Posterior vena cava (tissue), 2 donors: ENCODE data around the gene CCR3. TPM values are rescaled to one million over a fixed set of nuclear protein-coding genes. Genes with fewer than 3 reads are reported as not detected.

ENCODE experiments used
- DNase-seq: peaks from one replicate; pipeline ENCODE4 v3.0.0-alpha.2; 2020; ENCODE audit warnings: low spot score
- intact Hi-C, 2 donors: fragments of 100-400 bp; cut with DNase I; formaldehyde crosslinking; loops; one replicate each; pipeline versions ENCODE4 v1.14.1 to v1.14.2; 2022 to 2023
- total RNA-seq, 2 donors: library from RNA; stranded (reverse); fragmentation: NEBNext Ultra II Directional; extraction: Animal tissue kit (Norgen Biotek cat#: 25700); gene quantifications; one replicate each; pipeline ENCODE4 v1.2.1, GENCODE V29; 2021
- donor health status: DM: yes; HTN: yes; CAD: no.
- donor health status: DM: yes; HTN: yes; CAD: no.

CCR3 gene
- total RNA-seq, 2 donors from 2014 or later = not detected

GRCh38 chr3:46215810-46216414, 26.3 kb upstream of the CCR3 start:
- intact Hi-C loops = no loop called here
- DNase-seq = no peak

GRCh38 chr3:46218196-46218709, 24.0 kb upstream of the CCR3 start:
- intact Hi-C loops = no loop called here
- no peak for DNase-seq

DNA sequence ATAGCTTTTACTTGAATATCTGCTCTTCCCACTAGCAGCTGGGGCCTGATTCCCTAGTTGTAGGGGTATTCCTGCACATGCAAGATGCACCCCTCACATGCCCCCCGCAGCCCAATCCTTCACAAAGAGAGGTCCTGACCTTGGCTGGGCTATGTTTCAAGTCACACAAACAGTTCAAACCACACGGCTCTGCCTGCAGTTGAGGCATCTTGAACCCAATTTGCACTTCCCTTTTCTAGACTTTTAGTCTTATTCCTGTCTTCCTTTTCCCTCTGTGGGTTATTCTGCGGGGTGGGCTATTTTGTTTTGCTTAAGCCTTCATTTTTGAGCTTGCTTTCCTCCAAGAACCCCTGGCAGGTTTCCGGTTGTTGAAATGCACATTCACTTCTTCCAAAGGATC, 20.9 kb upstream of the CCR3 start:
- no peak for DNase-seq
- intact Hi-C loops = no loop called here

GRCh38 chr3:46221938-46222337, 20.3 kb upstream of the CCR3 start:
- no peak for DNase-seq
- intact Hi-C loops = no loop called here

GRCh38 chr3:46222435-46223161, 19.7 kb upstream of the CCR3 start:
- intact Hi-C loops = no loop called here
- DNase-seq = no peak

DNA sequence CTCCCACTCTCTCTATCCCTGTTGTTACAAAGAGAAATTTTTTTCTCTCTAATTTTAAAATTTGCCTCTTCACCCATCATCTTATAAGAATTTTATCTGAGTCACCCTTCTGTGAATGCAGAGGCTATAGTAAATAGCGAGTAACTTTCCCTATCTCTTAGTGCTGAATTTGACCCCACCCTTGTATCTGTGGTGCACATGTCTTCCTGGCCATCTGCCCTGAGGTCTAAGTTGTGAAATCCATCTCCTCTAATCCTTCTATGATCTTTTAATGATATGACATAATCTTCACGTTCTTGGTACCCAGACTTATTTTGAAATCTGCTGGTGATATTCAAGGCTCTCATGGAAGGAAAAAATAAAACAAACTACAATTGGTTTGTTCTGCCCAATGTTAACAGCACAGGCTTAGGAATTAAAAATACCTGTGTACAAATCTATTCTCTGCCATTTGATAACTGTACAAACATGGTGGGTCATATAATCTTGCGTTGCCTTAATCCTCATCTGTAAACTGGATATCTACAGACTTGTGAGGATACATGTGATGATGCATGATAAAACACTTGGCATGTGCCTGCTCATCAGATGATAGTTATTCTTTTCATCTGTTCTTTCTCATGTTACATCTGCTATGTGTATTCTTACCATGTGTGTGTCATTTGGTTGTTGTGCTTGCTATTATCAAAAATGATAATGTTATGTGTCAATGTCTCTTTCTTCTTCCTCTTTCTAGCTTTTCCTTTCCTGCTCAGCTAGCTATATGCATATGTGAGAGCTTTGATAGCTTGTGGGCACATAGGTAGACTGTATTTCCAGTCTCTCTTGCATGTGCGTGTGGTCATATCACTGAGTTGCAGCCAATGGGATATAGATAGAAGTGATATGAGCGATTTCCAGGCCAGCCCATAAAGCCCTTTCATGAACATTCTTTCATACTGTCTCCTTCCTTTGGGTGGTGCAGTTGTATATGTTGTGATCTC, 13.7 kb upstream of the CCR3 start:
- intact Hi-C loops = no loop called here
- DNase-seq = no peak

DNA sequence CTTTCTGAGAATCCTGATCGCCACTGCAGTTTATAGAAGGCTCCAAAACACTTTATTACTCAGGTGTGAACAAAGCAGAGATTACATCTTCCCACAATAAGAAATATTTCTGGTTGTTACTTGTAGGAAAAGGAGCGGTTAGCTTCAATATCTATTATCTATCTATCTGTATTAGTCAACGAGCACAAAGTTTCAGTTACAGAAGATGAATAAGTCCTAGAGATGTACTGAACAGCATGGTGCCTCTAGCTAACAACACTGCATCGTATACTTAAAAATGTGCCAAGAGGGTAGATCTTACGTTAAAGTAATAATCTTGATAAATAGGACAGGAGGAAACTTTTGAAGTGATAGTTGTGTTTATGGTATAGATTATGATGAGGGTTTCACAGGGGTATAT, 10.9 kb upstream of the CCR3 start:
- no peak for DNase-seq
- intact Hi-C loops = loop anchor here in 1 of 2 donors (2.0 kb wide), 1 partner anchor 23 kb away; the partner anchor contains the start of gene CCR1

- DNase-seq = no peak
- intact Hi-C loops = no loop called here
Measured at GRCh38 chr3:46233194-46233593, 9.1 kb upstream of the CCR3 start.

- intact Hi-C loops = no loop called here
- no peak for DNase-seq
Measured at GRCh38 chr3:46235425-46235824, 6.8 kb upstream of the CCR3 start.

- intact Hi-C loops = no loop called here
- no peak for DNase-seq
Measured at GRCh38 chr3:46236294-46237054, 5.8 kb upstream of the CCR3 start.

DNA sequence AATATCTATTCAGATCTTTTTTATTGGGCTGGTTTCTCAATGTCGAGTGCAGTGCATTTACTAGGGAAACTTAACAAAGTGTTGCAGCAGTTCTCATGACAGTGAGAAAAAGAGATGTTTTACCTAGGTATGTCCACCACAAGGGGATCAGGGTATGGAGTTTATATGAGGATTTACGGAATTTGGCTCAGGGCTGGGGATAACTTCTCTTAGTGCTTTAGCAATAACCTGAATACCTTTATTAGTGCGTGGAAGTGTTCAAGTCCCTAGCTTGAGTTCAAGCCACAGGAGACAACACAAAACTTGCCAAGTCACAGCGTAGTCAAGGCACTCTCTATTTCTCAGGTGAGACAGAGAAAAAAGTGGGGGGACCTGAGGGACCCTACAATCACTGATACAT, 3.9 kb upstream of the CCR3 start:
- DNase-seq = no peak
- intact Hi-C loops = no loop called here

- intact Hi-C loops = no loop called here
- DNase-seq = no peak
Measured at GRCh38 chr3:46239301-46239938, 2.8 kb upstream of the CCR3 start.

DNA sequence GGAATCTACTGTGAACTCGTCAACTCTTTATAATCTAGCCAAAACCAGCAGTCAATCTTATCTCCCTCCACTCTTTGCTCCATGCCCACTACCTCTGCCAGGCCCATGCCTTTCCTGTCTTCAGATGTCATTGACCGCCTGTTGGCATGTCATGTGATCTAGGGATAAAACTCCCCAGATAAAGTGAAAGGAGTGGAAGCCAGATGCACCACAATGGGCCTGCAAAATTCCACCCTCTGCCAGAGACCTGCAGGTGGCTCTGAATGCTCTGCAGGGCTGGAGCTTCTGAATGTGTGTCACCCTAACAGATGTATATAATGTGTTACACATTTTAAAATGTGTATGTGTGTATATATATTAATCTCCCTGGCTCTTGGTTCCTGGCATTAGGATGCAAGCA, 2.3 kb upstream of the CCR3 start:
- intact Hi-C loops = no loop called here
- DNase-seq = no peak

DNA sequence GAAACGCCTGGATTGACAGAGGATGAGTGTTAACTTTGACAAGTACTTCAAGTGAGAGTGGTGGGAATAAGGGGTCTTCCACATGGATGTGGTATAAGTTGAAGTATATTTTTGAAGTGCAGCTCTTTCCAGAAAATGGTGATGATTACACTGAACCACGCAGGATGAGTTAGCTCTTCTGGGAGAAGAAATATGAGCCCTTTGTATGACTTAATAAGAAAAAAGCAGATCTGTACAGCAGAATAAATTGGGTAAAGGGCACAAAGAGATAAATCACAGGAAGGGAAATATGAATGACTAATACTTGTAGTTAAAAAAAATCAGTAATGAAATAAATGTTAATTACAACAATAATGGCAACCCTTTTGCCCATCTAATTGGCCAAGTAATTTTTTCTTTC, 1.3 kb downstream of the CCR3 start:
- no peak for DNase-seq
- intact Hi-C loops = no loop called here

GRCh38 chr3:46245146-46245545, 2.9 kb downstream of the CCR3 start:
- intact Hi-C loops = no loop called here
- no peak for DNase-seq

DNA sequence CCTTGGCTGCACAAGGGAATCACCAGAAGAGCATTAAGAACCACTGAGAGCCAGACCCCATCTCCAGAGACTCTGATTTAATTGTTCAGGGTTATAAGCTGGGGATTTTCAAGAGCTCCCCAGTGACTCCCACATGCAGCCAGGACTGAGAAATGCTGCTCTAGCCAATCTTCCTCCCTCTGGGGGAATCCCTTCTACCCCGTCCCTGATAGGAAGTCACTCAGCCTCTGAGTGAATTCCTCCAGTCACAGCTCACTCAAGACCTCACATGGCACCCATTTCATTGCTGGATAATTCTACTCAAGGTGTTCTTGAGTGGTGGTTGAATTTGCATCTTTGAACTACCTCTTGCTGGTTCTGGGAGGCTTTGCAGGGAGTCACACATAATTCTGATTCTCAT, 10.7 kb downstream of the CCR3 start:
- DNase-seq = no peak
- intact Hi-C loops = no loop called here

DNA sequence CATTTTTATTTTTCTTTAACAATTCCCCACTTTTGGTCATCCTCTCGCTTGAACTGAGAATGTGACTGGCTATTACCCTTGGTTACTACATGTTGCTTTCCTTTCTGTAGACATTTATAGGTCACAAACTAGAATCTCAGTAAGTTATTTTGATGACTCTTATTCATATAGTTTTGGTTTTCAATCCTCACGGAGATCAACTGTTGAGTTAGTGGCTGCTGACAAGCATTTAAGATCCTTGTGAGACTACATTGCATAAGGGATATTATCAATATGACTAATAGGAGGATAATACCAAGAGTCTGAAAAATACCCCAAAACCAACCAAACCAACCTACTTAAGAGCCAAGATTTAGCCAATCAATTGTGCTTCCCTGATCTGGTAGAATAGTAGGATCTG, 16.3 kb downstream of the CCR3 start:
- DNase-seq = no peak
- intact Hi-C loops = no loop called here

- DNase-seq = no peak
- intact Hi-C loops = no loop called here
Measured at GRCh38 chr3:46261926-46262594, 19.8 kb downstream of the CCR3 start.
